ENCODE measurements around the gene COX7B2. TPM values are rescaled to one million over a fixed set of nuclear protein-coding genes. Genes with fewer than 3 reads are reported as not detected.

Gene COX7B2
- polyA plus RNA-seq, 3 donors from 2014 or later, result not detected

GRCh38 chr4:46765465-46765864, 143.6 kb downstream of the COX7B2 start:
- Mint-ChIP-seq H3K27ac (no peak overlapping the region), H3K9me3 (peaks cover 0 to 2% (median 0%) of the 10 kb centered on the region in 6 donors), H3K4me3 (no peak overlapping the region), H3K4me1 (no peaks in the 10 kb centered on the region), H3K36me3 (peaks cover 0 to 4% (median 0%) of the 10 kb centered on the region in 3 donors), H3K27me3 (ENCODE audit: low read depth in 3 of 3) (peaks cover 0 to 2% (median 0%) of the 10 kb centered on the region in 3 donors)
- DNase-seq, result no peak

GRCh38 chr4:46730075-46730474, 179.0 kb downstream of the COX7B2 start:
- DNase-seq, result no peak
- Mint-ChIP-seq H3K27me3 (ENCODE audit: low read depth in 3 of 3) (peaks cover 0 to 2% (median 2%) of the 10 kb centered on the region in 3 donors), H3K27ac (no peak overlapping the region), H3K4me3 (no peak overlapping the region), H3K9me3 (peaks cover 0 to 27% (median 12%) of the 10 kb centered on the region in 6 donors), H3K4me1 (no peaks in the 10 kb centered on the region), H3K36me3 (no peaks in the 10 kb centered on the region)

GRCh38 chr4:46720055-46720454, 189.0 kb downstream of the COX7B2 start:
- H3K36me3 Mint-ChIP-seq, result no peaks in the 10 kb centered on the region
- no peak overlapping the region for H3K27ac Mint-ChIP-seq
- H3K4me3 Mint-ChIP-seq, result no peak overlapping the region
- peaks cover 2 to 14% (median 5%) of the 10 kb centered on the region in 6 donors for H3K9me3 Mint-ChIP-seq
- DNase-seq, result no peak
- peaks cover 2 to 6% (median 4%) of the 10 kb centered on the region in 3 donors for H3K27me3 Mint-ChIP-seq (ENCODE audit: low read depth in 3 of 3)
- H3K4me1 Mint-ChIP-seq, result no peaks in the 10 kb centered on the region

GRCh38 chr4:46717950-46718349, 191.1 kb downstream of the COX7B2 start:
- H3K27me3 Mint-ChIP-seq (ENCODE audit: low read depth in 3 of 3), result peaks cover 0 to 3% (median 0%) of the 10 kb centered on the region in 3 donors
- no peaks in the 10 kb centered on the region for H3K36me3 Mint-ChIP-seq
- H3K27ac Mint-ChIP-seq, result no peak overlapping the region
- H3K9me3 Mint-ChIP-seq, result peaks cover 0 to 12% (median 2%) of the 10 kb centered on the region in 6 donors
- DNase-seq, result no peak
- H3K4me1 Mint-ChIP-seq, result no peaks in the 10 kb centered on the region
- no peak overlapping the region for H3K4me3 Mint-ChIP-seq

GRCh38 chr4:46715468-46715867, 193.6 kb downstream of the COX7B2 start:
- no peak for DNase-seq
- Mint-ChIP-seq H3K27ac (no peak overlapping the region), H3K4me1 (no peaks in the 10 kb centered on the region), H3K9me3 (peaks cover 0 to 12% (median under 1%) of the 10 kb centered on the region in 6 donors), H3K36me3 (no peaks in the 10 kb centered on the region), H3K4me3 (no peak overlapping the region), H3K27me3 (ENCODE audit: low read depth in 3 of 3) (no peaks in the 10 kb centered on the region)

GRCh38 chr4:46698891-46699290, 210.2 kb downstream of the COX7B2 start:
- Mint-ChIP-seq H3K9me3 (peaks cover 0 to 16% (median 7%) of the 10 kb centered on the region in 6 donors), H3K27me3 (ENCODE audit: low read depth in 3 of 3) (peaks cover 0 to 3% (median 3%) of the 10 kb centered on the region in 3 donors), H3K27ac (no peak overlapping the region), H3K36me3 (no peaks in the 10 kb centered on the region), H3K4me3 (no peak overlapping the region), H3K4me1 (no peaks in the 10 kb centered on the region)
- DNase-seq, result no peak

Other genes starting within 250 kb of the COX7B2 start
- gene GABRA4, start 84.3 kb upstream of the COX7B2 start, polyA plus RNA-seq, result not detected
- not detected for gene GABRB1, start 122.3 kb upstream of the COX7B2 start, polyA plus RNA-seq